ENCODE results near the gene SLC22A4. TPM values are rescaled to one million over a fixed set of nuclear protein-coding genes. Genes with fewer than 3 reads are reported as not detected.

SLC22A4 gene
- total RNA-seq, 4 donors from 2014 or later = 0.25 to 1.1 (median 0.61) TPM

DNA sequence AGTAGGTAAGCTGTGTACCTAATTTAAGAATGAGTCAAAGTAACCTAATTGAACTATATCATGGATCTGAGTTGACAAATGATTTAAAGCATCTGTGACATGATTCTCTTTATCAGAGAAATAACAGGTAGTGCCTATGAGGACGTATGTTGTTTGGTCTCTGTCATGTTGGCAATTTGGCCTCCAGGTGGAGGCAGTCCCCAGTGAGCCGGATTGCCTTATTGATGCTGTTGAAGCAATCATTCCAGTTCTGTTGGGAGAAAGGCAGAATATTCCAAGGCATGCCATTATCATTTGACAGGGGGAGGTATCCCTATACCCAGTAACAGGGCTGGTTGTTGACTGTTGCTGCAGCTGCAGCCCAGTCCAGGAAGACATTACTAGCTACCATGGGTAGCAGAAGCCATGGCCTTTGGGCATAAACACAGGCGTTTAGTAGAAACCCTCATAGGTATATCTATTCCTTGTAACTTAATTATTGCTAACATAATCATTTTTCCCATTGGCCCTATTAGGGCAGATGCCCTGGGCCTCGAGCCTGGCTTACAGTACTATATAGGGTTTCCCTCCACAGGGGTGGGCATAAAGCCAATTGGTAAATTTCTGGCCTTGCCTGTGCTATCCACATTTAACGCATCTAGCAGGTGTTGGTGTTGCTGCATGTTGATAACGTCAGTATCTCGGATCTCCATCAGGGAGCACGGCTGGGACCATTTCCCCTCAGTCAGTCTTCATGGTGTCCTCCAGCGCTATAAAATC, 12.2 kb upstream of the SLC22A4 start:
- TF ChIP-seq POLR2A (IDR thresholded peaks at IDR 0.05) = no peak
- TF ChIP-seq, protein P1, sequence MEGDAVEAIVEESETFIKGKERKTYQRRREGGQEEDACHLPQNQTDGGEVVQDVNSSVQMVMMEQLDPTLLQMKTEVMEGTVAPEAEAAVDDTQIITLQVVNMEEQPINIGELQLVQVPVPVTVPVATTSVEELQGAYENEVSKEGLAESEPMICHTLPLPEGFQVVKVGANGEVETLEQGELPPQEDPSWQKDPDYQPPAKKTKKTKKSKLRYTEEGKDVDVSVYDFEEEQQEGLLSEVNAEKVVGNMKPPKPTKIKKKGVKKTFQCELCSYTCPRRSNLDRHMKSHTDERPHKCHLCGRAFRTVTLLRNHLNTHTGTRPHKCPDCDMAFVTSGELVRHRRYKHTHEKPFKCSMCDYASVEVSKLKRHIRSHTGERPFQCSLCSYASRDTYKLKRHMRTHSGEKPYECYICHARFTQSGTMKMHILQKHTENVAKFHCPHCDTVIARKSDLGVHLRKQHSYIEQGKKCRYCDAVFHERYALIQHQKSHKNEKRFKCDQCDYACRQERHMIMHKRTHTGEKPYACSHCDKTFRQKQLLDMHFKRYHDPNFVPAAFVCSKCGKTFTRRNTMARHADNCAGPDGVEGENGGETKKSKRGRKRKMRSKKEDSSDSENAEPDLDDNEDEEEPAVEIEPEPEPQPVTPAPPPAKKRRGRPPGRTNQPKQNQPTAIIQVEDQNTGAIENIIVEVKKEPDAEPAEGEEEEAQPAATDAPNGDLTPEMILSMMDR (IDR thresholded peaks at IDR 0.05) = no peak
- no peak for TF ChIP-seq EP300 (IDR thresholded peaks at IDR 0.05)
- TF ChIP-seq POLR2AphosphoS5 (IDR thresholded peaks at IDR 0.05) = no peak
- Histone ChIP-seq H3K4me3 (no peak overlapping the region), H3K36me3 (no peaks in the 10 kb centered on the region), H3K27me3 (no peaks in the 10 kb centered on the region), H3K9me3 (no peaks in the 10 kb centered on the region), H3K27ac (no peak overlapping the region), H3K4me1 (no peaks in the 10 kb centered on the region)
- no peak for ATAC-seq
- 86 to 94% methylated on average over 6 to 7 of the region's 9 CpGs for WGBS, 2 donors (ENCODE audit: low coverage in 1 of 2)

DNA sequence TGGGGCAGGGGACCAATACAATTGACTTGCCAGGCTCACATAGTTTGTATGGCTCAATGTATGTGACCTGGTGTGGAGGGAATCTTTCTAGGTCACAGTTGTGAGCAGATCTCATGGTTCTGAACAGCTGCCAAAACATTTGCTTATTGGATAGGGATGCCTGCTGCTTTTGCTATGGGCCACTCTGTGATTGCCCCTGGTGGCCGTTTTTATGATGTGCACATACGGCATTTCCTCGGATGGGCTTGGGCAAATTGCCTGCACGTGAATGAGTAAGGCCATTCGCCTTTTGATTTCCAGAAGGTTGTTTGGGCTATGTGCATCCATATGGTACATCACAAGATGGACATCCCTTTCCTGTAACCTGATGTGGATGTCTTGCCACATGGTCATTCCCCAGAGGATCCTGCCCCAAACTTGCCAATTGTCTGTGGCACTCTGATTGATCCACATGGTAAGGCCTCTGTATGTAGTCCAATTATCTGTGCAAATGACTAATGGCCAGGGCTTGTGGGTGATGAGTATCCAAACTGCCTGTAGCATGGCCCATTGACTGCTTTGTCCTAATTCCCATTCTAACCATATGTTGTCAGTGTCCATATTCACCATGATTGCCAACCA, 10.7 kb upstream of the SLC22A4 start:
- H3K27me3 ChIP-seq = no peaks in the 10 kb centered on the region
- peak; percentile 41 for ATAC-seq
- no peak overlapping the region for H3K4me3 ChIP-seq
- WGBS, 2 donors (ENCODE audit: low coverage in 1 of 2) = 29 to 47% methylated on average over 3 to 5 of the region's 5 CpGs
- H3K4me1 ChIP-seq = no peaks in the 10 kb centered on the region
- no peaks in the 10 kb centered on the region for H3K9me3 ChIP-seq
- H3K36me3 ChIP-seq = no peaks in the 10 kb centered on the region
- H3K27ac ChIP-seq = no peak overlapping the region
- TF ChIP-seq POLR2A (IDR thresholded peaks at IDR 0.05) = no peak
- no peak for TF ChIP-seq EP300 (IDR thresholded peaks at IDR 0.05)
- TF ChIP-seq, protein P1 (IDR thresholded peaks at IDR 0.05) = peak; percentile 22 to 57 (median 36)

DNA sequence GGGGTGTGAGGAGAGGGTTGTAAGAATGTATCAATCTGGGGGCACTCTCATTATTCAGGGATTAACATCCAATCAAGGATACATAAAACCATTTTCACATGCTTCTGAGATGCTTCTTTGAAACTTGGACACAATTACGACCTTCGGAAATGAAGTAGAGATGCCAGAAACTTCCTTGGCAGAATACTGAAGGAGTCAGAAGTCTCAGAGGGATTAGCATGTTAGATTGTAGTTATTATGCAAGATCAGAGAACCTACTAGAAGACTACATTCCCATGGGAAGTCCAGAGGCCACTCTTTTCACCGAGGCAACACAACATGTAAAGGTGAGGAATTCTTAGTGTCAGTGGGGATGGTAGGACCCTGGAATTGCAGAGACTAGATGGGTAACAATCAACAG, 5.1 kb upstream of the SLC22A4 start:
- TF ChIP-seq EP300 (IDR thresholded peaks at IDR 0.05) (no peak), POLR2AphosphoS5 (IDR thresholded peaks at IDR 0.05) (no peak), POLR2A (IDR thresholded peaks at IDR 0.05) (no peak)
- TF ChIP-seq, protein P1 (IDR thresholded peaks at IDR 0.05) = no peak
- no peak for ATAC-seq
- Histone ChIP-seq H3K36me3 (no peaks in the 10 kb centered on the region), H3K4me1 (peaks cover 0 to 14% (median 0%) of the 10 kb centered on the region in 3 donors), H3K9me3 (no peaks in the 10 kb centered on the region), H3K27ac (no peak overlapping the region), H3K4me3 (no peak overlapping the region), H3K27me3 (no peaks in the 10 kb centered on the region)
- whole genome bisulfite sequencing, 2 donors (ENCODE audit: low coverage in 1 of 2) = 65 to 73% methylated on average over 3 of the region's 3 CpGs

DNA sequence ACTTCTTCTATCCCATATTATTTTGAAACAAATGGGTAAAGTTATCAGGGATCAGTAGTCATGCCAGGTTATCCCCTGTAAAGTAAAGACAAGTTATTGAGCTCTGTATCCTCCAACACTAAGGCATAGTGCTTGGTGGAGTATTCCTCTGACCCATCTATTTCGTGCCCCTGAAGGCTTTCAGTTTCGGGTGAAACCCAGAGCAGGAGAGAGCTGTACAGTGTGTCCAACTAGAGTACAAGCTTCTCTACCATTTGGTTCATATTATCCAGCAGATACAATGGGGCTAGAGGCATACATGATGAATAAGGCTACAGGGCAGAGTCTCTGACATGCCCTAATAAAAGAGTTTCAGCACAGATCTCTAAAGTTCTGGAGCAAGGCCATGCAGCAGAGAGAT, 3.2 kb upstream of the SLC22A4 start:
- ATAC-seq = no peak
- Histone ChIP-seq H3K4me1 (peaks cover 0 to 31% (median 4%) of the 10 kb centered on the region in 3 donors), H3K27me3 (no peaks in the 10 kb centered on the region), H3K36me3 (no peaks in the 10 kb centered on the region), H3K4me3 (no peak overlapping the region), H3K9me3 (no peaks in the 10 kb centered on the region), H3K27ac (no peak overlapping the region)
- 92% methylated on average over 2 of the region's 2 CpGs; no CpG with 5 or more reads in 1 of the 2 donors for WGBS, 2 donors (ENCODE audit: low coverage in 1 of 2)
- TF ChIP-seq, protein P1 (IDR thresholded peaks at IDR 0.05) = no peak
